Measurements from ENCODE around the gene EEF1G.
"Not testable (repeated sequence)": the region's sequence is repeated elsewhere in the genome, so short reads cannot be mapped to it uniquely, and the experiment has no call there.

The EEF1G gene, protein sequence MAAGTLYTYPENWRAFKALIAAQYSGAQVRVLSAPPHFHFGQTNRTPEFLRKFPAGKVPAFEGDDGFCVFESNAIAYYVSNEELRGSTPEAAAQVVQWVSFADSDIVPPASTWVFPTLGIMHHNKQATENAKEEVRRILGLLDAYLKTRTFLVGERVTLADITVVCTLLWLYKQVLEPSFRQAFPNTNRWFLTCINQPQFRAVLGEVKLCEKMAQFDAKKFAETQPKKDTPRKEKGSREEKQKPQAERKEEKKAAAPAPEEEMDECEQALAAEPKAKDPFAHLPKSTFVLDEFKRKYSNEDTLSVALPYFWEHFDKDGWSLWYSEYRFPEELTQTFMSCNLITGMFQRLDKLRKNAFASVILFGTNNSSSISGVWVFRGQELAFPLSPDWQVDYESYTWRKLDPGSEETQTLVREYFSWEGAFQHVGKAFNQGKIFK

GRCh38 chr11:62573592-62574362, at the start of gene EEF1G:
Gene EEF1G, minus strand, starts transcription at chr11:62573891. Its CDS starts 49 bp downstream, at chr11:62573842.
- DNase-seq, result peak; percentile 99

- no peak for DNase-seq
Measured at GRCh38 chr11:62622476-62623089, 48.9 kb upstream of the EEF1G start.

GRCh38 chr11:62621567-62622470, 48.1 kb upstream of the EEF1G start, which contains the start of gene B3GAT3:
Gene B3GAT3, minus strand, starts transcription at chr11:62621986. Its CDS starts 39 bp downstream, at chr11:62621947.
- peak; percentile 98 for DNase-seq

GRCh38 chr11:62621027-62621566, 47.4 kb upstream of the EEF1G start:
- no peak for DNase-seq

- DNase-seq, result not testable (repeated sequence)
Measured at GRCh38 chr11:62616957-62617356, 43.3 kb upstream of the EEF1G start.

DNA sequence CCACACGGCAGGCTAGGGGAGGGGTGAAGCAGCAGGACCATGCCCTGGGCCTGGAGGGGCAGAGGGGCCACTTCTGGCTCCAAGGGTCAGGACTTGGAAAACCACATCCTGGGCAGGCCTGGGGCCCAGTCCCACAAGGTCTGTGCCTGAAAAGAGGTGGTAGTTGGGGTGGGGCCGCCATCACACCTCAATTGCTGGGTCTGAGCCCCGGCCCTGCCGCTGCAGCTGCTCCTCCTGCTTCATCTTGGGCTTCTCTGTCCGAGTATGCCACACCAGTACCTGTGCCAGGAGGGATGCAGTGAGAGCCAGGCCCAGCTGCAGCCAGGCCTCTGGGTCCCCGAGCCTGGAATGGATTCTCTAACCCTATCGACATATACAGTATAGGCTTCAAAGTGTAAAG, 41.8 kb upstream of the EEF1G start:
- no peak for DNase-seq

DNA sequence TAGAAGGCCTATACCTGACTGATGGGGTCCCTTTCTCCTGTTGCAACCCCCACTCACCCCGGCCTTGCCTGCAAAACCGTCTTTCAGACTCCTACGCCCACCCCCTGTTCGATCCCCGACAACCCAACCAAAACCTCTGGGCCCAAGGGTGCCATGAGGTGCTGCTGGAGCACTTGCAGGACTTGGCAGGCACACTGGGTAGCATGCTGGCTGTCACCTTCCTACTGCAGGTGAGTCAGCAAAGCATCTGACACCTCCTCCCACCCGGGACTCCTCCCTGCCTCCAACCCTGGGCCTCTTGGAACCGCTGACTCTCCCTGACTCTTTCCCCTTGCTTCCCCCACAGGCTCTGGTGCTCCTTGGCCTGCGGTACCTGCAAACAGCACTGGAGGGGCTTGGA, 40.6 kb upstream of the EEF1G start:
- no peak for DNase-seq

- DNase-seq, result no peak
Measured at GRCh38 chr11:62613291-62613778, 39.6 kb upstream of the EEF1G start.

DNA sequence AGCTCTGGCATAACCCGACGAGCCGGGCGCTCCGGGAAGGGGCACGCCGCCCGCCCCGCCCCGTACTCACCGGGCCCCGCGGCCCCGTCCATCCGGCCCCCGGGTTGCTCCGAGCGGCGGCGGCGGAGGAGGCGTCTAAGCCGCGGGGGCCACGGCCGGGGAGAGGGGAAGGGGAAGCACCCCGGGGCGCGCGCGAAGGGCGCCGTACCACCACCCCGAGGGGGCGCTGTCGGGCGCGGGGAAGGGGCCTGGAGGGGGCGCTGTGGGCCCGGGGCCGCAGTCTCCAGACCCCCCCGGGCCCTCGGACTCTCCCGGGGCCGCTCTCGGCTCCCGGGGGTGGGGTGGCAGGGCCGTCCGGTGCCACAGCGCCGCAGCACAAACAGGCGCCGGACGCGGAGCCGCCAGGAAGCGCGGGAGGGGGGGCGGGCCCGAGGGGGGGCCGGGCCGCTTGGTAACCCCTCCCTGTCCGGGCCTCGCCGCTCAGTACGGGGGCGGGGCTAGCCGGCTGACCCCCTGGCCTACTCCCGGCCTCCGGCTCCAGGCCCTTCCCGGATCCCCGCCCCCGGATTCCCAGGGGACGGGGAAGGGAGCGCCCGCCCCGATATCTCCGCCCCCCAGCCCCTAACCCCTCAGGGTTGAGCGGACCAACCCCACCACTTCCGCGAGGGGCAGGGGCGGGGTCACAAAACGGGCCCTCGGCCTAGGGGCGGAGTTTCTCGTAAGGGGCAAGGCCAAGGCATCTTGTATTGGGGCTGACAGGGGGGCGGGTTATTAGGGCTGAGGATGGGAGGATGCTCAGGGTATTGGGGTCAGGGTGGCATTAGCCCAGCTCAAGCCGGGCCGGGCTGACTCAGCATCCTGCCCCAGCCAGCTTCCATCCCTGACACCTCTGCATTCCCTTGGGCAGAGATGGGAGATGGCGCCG, 38.9 kb upstream of the EEF1G start, which contains the start of the genes EML3 and ROM1:
EML3 (minus strand) TSS at position 410 of the 925 bp plus-strand sequence; CDS start at position 92, 318 bp downstream.
ROM1 (plus strand) TSS at position 892 of the 925 bp plus-strand sequence; CDS start at position 917, 25 bp downstream.
- peak; percentile 90 for DNase-seq

GRCh38 chr11:62611705-62612365, 38.1 kb upstream of the EEF1G start:
- peak; percentile 69 for DNase-seq

- no peak for DNase-seq
Measured at GRCh38 chr11:62610814-62611704, 37.4 kb upstream of the EEF1G start.

GRCh38 chr11:62610403-62610802, 36.7 kb upstream of the EEF1G start:
- no peak for DNase-seq

DNA sequence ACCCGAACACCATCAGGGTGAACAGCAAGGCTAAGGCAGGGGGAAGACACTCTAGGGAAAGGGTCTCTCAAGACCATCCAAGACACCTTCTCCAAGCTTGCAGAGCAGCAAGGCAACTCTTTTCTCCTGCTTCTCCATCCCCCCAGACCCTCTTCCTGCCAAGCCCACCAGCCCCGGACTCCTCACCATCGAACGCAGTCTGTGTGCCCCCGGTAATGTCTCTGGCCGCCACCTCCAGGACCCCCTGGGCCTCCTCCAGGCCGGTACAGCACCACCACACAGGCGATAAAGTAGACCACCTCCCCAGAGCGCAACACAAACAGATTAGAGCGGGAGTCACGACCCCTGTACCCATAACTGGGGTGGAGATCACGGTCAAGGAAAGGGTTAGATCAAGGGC, 35.1 kb upstream of the EEF1G start:
- no peak for DNase-seq

GRCh38 chr11:62607714-62608113, 34.0 kb upstream of the EEF1G start:
- DNase-seq, result peak; percentile 46

- DNase-seq, result no peak
Measured at GRCh38 chr11:62605902-62606301, 32.2 kb upstream of the EEF1G start.

- no peak for DNase-seq
Measured at GRCh38 chr11:62605467-62605866, 31.8 kb upstream of the EEF1G start.

DNA sequence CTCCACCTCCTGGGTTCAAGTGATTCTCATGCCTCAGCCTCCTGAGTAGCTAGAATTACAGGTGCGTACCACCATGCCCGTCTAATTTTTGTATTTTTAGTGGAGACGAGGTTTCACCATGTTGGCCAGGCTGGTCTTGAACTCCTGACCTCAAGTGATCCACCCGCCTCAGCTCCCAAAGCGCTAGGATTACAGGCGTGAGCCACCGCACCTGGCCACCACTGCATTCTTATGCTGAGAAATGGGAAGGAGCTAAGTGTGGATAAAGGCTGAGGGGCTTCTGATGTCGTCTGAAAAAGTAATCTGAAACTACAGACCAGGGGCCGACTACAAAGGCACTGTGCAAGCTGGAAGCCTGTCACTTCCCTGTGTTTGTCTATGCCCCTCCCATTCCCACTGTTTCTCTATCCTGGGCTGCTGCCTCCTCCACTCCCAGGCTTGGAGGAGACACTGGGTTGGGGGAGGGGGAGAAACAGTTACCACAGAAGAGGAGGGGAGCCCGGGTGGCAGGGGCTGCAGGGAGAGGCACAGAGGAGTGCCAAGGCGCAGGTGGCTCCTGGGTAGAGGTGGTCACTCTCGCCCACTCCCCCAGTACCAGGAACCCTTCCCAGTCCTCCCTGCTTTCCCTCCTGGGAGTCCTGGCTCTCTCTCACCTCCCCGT, 30.9 kb upstream of the EEF1G start:
- no peak for DNase-seq

DNA sequence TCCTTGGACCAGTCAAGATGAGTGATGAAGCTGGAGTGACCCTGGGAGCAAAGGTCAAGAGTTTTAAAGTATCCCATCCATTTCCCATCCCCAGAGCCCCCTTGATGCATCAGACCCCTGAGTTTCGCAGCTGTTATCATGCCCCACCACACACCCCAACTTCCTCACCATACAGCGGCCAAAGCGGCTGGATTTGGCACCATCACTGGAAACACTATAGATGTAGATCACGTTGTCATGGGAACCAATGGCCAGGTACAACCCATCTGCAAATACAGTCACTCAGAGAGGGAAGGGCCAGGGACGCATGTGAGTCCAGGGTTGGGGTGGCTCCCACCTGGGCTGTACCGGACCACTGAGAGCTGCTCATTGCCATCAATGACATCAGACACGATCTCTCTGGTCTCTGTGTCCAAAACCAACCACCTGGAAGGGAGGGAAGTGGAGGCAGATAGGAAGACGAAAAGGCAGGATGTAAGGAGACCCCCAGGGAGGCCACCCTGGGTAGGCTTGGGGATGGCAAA, 30.1 kb upstream of the EEF1G start:
- no peak for DNase-seq
